Measurements from ENCODE around the gene COTL1. TPM values are rescaled to one million over a fixed set of nuclear protein-coding genes. Genes with fewer than 3 reads are reported as not detected.

The COTL1 gene
- polyA plus RNA-seq, 1 donor, result 30.5 TPM

GRCh38 chr16:84614073-84614459 lies 3.8 kb downstream of the COTL1 start:
- no peak for DNase-seq

GRCh38 chr16:84613408-84614072 lies 4.3 kb downstream of the COTL1 start:
- no peak for DNase-seq

- DNase-seq, result no peak
These were observed 5.2 kb downstream of the COTL1 start for GRCh38 chr16:84612686-84613085.

GRCh38 chr16:84611041-84611440 lies 6.8 kb downstream of the COTL1 start:
- DNase-seq, result no peak

- DNase-seq, result no peak
These were observed 7.5 kb downstream of the COTL1 start for GRCh38 chr16:84610376-84610775.

- DNase-seq, result no peak
These were observed 8.2 kb downstream of the COTL1 start for GRCh38 chr16:84609563-84610177.

- DNase-seq, result no peak
These were observed 9.6 kb downstream of the COTL1 start for GRCh38 chr16:84608282-84608681.

- DNase-seq, result no peak
These were observed 10.2 kb downstream of the COTL1 start for GRCh38 chr16:84607694-84608093.

- no peak for DNase-seq
These were observed 10.8 kb downstream of the COTL1 start for GRCh38 chr16:84607061-84607460.

- no peak for DNase-seq
These were observed 11.6 kb downstream of the COTL1 start for GRCh38 chr16:84606081-84606875.

- no peak for DNase-seq
These were observed 12.5 kb downstream of the COTL1 start for GRCh38 chr16:84605339-84605848.

- no peak for DNase-seq
These were observed 13.3 kb downstream of the COTL1 start for GRCh38 chr16:84604477-84605013.

- DNase-seq, result no peak
These were observed 13.9 kb downstream of the COTL1 start for GRCh38 chr16:84603940-84604339.

GRCh38 chr16:84603140-84603816 lies 14.6 kb downstream of the COTL1 start:
- DNase-seq, result no peak

GRCh38 chr16:84600343-84601229 lies 17.3 kb downstream of the COTL1 start:
- no peak for DNase-seq

- DNase-seq, result no peak
These were observed 18.2 kb downstream of the COTL1 start for GRCh38 chr16:84599521-84600202.

GRCh38 chr16:84598360-84598759 lies 19.5 kb downstream of the COTL1 start:
- no peak for DNase-seq

GRCh38 chr16:84597931-84598351 lies 19.9 kb downstream of the COTL1 start:
- no peak for DNase-seq

- DNase-seq, result no peak
These were observed 20.4 kb downstream of the COTL1 start for GRCh38 chr16:84597528-84597896.

- no peak for DNase-seq
These were observed 20.9 kb downstream of the COTL1 start for GRCh38 chr16:84596801-84597527.
